Esophagus muscularis mucosa (tissue), 4 donors: Measurements from ENCODE around the gene RETREG3. TPM values are rescaled to one million over a fixed set of nuclear protein-coding genes. Genes with fewer than 3 reads are reported as not detected.
"Not testable (repeated sequence)": the region's sequence is repeated elsewhere in the genome, so short reads cannot be mapped to it uniquely, and the experiment has no call there.

Experiments used
- DNase-seq: peaks from one replicate; pipeline ENCODE4 v3.0.0-alpha.2; 2017; ENCODE audit errors: extremely low spot score
- H3K27ac ChIP-seq, 4 donors: fragments of 200-600 bp; sonication (generic); replicated peaks in 1 of 4; 1 replicate in 3 of 4; 2 replicates in 1 of 4; pipeline ENCODE4 v1.5.1; 2016 to 2019; ENCODE audit warnings: mild to moderate bottlenecking in 1 of 4
- H3K27me3 ChIP-seq, 4 donors: fragments of 200-600 bp; sonication (generic); one replicate each; pipeline versions ENCODE4 v1.5.1 to v1.6.0; 2016 to 2019
- H3K36me3 ChIP-seq, 4 donors: fragments of 200-600 bp; sonication (generic); one replicate each; pipeline ENCODE4 v1.5.1; 2016 to 2019
- H3K4me1 ChIP-seq, 4 donors: fragments of 200-600 bp; sonication (generic); one replicate each; pipeline ENCODE4 v1.5.1; 2016 to 2019
- H3K4me3 ChIP-seq, 4 donors: fragments of 200-600 bp; sonication (generic); 1 replicate in 2 of 4; 2 replicates in 2 of 4; pipeline ENCODE4 v1.5.1; 2016 to 2019; ENCODE audit warnings: mild to moderate bottlenecking in 4 of 4, moderate library complexity in 1 of 4
- H3K9me3 ChIP-seq, 4 donors: fragments of 200-600 bp; sonication (generic); 1 replicate in 3 of 4; 2 replicates in 1 of 4; pipeline ENCODE4 v1.5.1; 2016 to 2019
- CTCF ChIP-seq, 3 experiments: fragments of 200-600 bp in 2 of 3; fragments of 450-650 bp in 1 of 3; sonication (generic) in 2 of 3; IDR thresholded peaks; one replicate each; pipeline ENCODE4 v1.5.1; 2017 to 2019; ENCODE audit warnings: antibody characterized with exemption in 3 of 3, mild to moderate bottlenecking in 2 of 3, moderate library complexity in 1 of 3
- EP300 ChIP-seq: sonication (generic); formaldehyde crosslinking; IDR thresholded peaks from one replicate; pipeline ENCODE4 v1.6.1; 2017; ENCODE audit warnings: antibody characterized with exemption
- POLR2A ChIP-seq: fragments of 450-650 bp; IDR thresholded peaks from one replicate; pipeline ENCODE4 v1.6.1; 2017; ENCODE audit warnings: antibody characterized with exemption, moderate library complexity, mild to moderate bottlenecking, low read depth
- POLR2AphosphoS5 ChIP-seq, 2 donors: sonication (generic); formaldehyde crosslinking; IDR thresholded peaks; one replicate each; pipeline ENCODE4 v1.6.1; 2017; ENCODE audit warnings: antibody characterized with exemption in 2 of 2
- WGBS: methylation state at CpG from one replicate; pipeline ENCODE4 v1.1.5; 2018; 5-methylcytosine and 5-hydroxymethylcytosine counted together
- intact Hi-C: fragments of 100-400 bp; cut with DNase I; formaldehyde crosslinking; loops from one replicate; pipeline ENCODE4 v1.15.1; 2023
- total RNA-seq, 4 donors: library from RNA; depleted of rRNA; stranded (reverse); fragments of >200 nt; gene quantifications; one replicate each; pipeline versions ENCODE4 v1.1.0 to v1.2.1, GENCODE V29; 2016

The RETREG3 gene
- total RNA-seq, 4 donors from 2014 or later: 42.7 to 93.3 (median 57.0) TPM

- 89% methylated on average over 3 of the region's 3 CpGs for WGBS
- Histone ChIP-seq H3K36me3 (peaks cover 11 to 17% (median 16%) of the 10 kb centered on the region in 4 donors), H3K9me3 (no peaks in the 10 kb centered on the region), H3K4me1 (peaks cover 30 to 51% (median 46%) of the 10 kb centered on the region in 4 donors), H3K27me3 (no peaks in the 10 kb centered on the region), H3K27ac (no peak overlapping the region), H3K4me3 (no peak overlapping the region)
- no peak for DNase-seq
- no peak for TF ChIP-seq POLR2A
- no peak for TF ChIP-seq POLR2AphosphoS5 (IDR thresholded peaks at IDR 0.05)
- no peak for TF ChIP-seq CTCF (IDR thresholded peaks at IDR 0.05)
- intact Hi-C loops: no loop called here
Observed at GRCh38 chr17:42560246-42560645, 48.9 kb downstream of the RETREG3 start.

GRCh38 chr17:42559075-42559474 is 50.1 kb downstream of the RETREG3 start:
- no peaks in the 10 kb centered on the region for H3K27me3 ChIP-seq
- peaks cover 31 to 51% (median 46%) of the 10 kb centered on the region in 4 donors for H3K4me1 ChIP-seq
- TF ChIP-seq EP300: no peak
- no peak for TF ChIP-seq POLR2A
- TF ChIP-seq POLR2AphosphoS5 (IDR thresholded peaks at IDR 0.05): no peak
- no peak for TF ChIP-seq CTCF (IDR thresholded peaks at IDR 0.05)
- no peak overlapping the region for H3K27ac ChIP-seq
- 89% methylated on average over 6 of the region's 6 CpGs for WGBS
- no peaks in the 10 kb centered on the region for H3K9me3 ChIP-seq
- H3K4me3 ChIP-seq: no peak overlapping the region
- intact Hi-C loops: no loop called here
- no peak for DNase-seq
- peaks cover 0 to 6% (median 4%) of the 10 kb centered on the region in 4 donors for H3K36me3 ChIP-seq

GRCh38 chr17:42555961-42556617 is 53.1 kb downstream of the RETREG3 start:
- WGBS: 54% methylated on average over 5 of the region's 5 CpGs
- H3K27me3 ChIP-seq, intact Hi-C loops, H3K9me3 ChIP-seq, DNase-seq, H3K4me3 ChIP-seq, H3K27ac ChIP-seq: not testable (repeated sequence)
- H3K4me1 ChIP-seq: peaks cover 17 to 48% (median 39%) of the 10 kb centered on the region in 4 donors
- peaks cover 0 to 15% (median 7%) of the 10 kb centered on the region in 4 donors for H3K36me3 ChIP-seq

GRCh38 chr17:42555122-42555622 is 54.0 kb downstream of the RETREG3 start:
- peak overlapping the region; percentile 77 to 90 (median 88) for H3K4me3 ChIP-seq
- 25% methylated on average over 4 of the region's 4 CpGs for WGBS
- intact Hi-C loops: no loop called here
- no peak for DNase-seq
- H3K27ac ChIP-seq: peak overlapping the region; percentile 83 to 91 (median 88)
- no peaks in the 10 kb centered on the region for H3K9me3 ChIP-seq
- peaks cover 0 to 15% (median 7%) of the 10 kb centered on the region in 4 donors for H3K36me3 ChIP-seq
- TF ChIP-seq EP300 (no peak), POLR2AphosphoS5 (IDR thresholded peaks at IDR 0.05) (no peak), CTCF (IDR thresholded peaks at IDR 0.05) (no peak), POLR2A (no peak)
- peaks cover 17 to 45% (median 32%) of the 10 kb centered on the region in 4 donors for H3K4me1 ChIP-seq
- H3K27me3 ChIP-seq: no peaks in the 10 kb centered on the region

GRCh38 chr17:42554250-42555121 is 54.7 kb downstream of the RETREG3 start:
- TF ChIP-seq CTCF (IDR thresholded peaks at IDR 0.05) (no peak), EP300 (no peak), POLR2A (peak; percentile 69), POLR2AphosphoS5 (IDR thresholded peaks at IDR 0.05) (peak; percentile 93 to 94)
- intact Hi-C loops: no loop called here
- Histone ChIP-seq H3K27me3 (no peaks in the 10 kb centered on the region), H3K4me1 (peaks cover 17 to 45% (median 32%) of the 10 kb centered on the region in 4 donors), H3K9me3 (no peaks in the 10 kb centered on the region), H3K27ac (peak overlapping the region; percentile 83 to 91 (median 88)), H3K4me3 (peak overlapping the region; percentile 77 to 90 (median 88)), H3K36me3 (peaks cover 0 to 15% (median 7%) of the 10 kb centered on the region in 4 donors)
- WGBS: 0% methylated on average over 23 of the region's 82 CpGs
- peak; percentile 94 for DNase-seq
